GM21528 (cell line): ENCODE results near the gene ZNF33B.
A peak's percentile ranks its signal among the peaks of the same experiment; 100 is the strongest.
"Not testable (repeated sequence)": the region's sequence is repeated elsewhere in the genome, so short reads cannot be mapped to it uniquely, and the experiment has no call there.

ENCODE experiments used
- ATAC-seq: cut with Tn5 transposase; IDR thresholded peaks from one replicate; pipeline ENCODE4 v1.9.1; 2021; ENCODE audit warnings: mild to moderate bottlenecking, moderate library complexity; ENCODE audit not compliant: unreplicated experiment, low FRiP score

ZNF33B gene

DNA sequence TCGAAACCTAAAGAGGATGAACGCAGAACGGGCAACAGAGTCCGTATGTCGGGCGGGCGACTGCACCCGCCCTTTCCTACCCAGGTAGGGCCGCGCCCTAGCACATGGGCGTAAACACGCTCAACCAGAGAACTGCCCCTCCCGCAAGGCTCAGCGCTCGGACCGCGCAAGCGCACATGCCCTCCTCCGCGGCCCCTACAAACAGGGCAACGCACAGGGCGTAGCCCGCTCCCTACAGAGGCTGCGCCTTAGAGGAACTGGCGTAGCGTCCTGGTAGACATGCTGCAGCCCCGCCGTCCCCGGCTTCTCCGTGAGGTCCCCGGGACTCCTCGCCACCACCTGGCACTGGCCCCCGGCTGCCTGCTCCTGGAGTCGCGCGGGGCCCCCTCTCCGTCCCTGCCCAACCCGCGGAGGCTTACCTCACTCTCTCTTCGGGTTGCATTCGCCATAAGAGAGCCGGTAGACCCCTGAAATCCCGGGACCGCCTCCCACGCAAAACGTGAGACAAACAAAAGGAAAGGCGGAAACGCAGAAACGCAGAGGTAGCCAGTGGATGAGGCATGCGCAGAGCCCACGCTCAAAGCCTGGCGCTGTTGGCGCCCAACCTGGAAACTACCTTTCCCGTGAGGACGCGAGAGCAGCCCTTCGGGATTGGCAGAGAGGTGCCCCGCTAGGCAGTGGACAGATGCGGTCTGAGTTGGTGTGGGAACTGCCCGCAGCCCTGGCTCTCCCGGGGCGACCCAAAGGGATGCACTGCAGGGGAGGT, at the start of gene ZNF33B:
TSS of gene ZNF33B (minus strand) at position 516 of the 766 bp plus-strand sequence. CDS start 1,642 bp downstream, outside the sequence.
- ATAC-seq: peak; percentile 95

DNA sequence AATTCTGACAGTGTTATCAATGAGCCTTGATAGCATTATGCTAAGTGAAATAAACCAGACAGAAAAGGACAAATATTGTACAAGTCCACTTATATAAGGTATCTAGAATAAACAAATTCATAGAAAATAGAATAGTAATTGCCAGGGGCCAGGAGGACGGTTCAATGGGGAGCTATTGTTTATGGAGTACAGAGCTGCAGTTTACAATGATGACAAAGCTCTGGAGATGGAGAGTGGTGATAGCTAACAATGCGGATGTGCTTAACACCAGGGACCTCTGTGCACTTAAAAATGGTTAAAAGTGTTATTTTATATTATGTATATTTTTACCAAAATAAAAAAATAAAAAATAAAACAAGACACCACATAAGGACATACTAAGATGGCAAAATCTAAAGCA, 46.1 kb upstream of the ZNF33B start:
- ATAC-seq: no peak

DNA sequence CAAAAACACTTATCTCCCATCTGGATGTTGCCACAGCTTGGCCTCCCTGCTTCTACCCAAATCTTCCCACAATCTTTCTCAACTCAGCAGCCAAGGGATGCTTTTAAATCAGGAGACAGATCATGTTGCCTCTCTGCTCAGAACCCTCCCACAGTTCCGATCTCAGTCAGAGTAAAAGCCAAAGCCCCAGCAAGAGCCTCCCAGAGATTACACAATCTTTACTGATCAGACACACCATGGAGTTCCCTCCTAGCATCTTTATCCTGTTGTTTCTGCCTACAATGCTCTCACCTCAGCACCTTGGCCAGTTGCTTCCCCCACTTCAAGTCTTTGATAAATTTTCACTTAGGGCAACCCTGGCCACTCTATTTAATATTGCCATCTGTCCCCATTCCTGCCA, 41.9 kb upstream of the ZNF33B start:
- ATAC-seq: no peak

DNA sequence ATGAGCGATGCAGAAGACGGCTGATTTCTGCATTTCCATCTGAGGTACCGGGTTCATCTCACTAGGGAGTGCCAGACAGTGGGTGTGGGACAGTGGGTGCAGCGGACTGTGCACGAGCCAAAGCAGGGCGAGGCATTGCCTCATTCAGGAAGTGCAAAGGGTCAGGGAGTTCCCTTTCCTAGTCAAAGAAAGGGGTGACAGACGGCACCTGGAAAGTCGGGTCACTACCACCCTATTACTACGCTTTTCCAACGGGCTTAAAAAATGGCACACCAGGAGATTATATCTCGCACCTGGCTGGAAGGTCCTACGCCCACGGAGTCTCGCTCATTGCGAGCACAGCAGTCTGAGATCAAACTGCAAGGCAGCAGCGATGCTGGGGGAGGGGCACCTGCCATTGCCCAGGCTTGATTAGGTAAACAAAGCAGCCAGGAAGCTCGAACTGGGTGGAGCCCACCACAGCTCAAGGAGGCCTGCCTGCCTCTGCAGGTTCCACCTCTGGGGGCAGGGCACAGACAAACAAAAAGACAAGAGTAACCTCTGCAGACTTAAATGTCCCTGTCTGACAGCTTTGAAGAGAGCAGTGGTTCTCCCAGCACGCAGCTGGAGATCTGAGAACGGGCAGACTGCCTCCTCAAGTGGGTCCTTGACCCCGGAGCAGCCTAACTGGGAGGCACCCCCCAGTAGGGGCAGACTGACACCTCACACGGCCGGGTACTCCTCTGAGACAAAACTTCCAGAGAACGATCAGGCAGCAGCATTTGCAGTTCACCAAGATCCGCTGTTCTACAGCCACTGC, 27.0 kb upstream of the ZNF33B start:
- ATAC-seq: not testable (repeated sequence)

DNA sequence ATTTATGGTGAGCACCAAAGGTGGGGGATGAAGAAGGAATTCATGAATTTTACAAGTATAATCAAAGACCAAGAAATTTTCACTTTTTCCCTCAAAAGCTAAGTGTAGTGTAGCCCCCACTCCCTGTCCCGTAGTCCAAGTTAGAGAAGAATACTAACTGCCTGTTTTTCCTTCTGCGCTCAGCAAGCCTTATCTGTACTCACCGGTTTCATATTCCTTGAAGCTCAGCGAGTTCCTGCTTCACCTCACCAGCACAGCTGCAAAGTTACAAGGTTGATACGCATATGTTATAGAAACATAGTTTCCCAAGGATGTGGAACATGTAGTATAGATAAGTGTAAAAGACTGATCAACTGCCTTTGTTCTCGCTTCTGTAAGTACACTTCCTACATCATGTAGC, 16.0 kb upstream of the ZNF33B start:
- ATAC-seq: no peak

DNA sequence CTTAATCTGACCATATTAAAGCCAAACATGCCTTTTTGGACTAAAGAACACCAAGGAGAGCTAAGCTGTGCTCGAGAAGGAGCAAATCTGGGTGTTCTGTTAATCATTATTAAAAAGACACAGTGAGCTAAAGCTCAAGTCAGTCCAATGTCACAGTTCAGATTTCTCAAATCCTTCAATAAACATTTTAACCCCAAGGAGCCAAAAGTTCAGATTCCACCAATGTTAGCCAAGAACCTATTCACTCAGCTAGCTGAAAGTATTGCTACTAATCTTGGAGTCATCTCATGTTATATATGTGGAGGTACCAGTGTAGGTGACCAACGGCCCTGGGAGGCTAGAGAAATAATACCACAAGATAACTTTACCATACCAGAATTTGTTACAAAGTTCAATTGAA, 14.5 kb upstream of the ZNF33B start:
- no peak for ATAC-seq

DNA sequence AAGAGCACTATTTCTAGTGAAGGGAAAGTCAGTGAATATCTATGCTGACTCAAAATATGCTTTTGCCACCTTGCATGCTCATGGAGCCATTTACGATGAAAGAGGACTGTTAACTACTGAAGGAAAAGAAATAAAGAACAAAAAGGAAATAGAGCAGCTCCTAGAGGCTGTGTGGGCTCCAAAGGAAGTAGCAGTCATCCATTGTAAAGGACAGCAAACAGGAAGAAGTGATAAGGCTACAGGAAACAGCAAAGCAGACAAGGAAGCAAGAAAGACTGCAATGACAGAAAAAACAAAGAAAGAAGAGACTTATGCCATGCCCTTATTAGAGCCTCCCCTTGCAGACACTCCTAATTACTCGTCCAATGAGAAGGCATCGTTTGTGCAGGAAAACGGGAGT, 12.0 kb upstream of the ZNF33B start:
- no peak for ATAC-seq

DNA sequence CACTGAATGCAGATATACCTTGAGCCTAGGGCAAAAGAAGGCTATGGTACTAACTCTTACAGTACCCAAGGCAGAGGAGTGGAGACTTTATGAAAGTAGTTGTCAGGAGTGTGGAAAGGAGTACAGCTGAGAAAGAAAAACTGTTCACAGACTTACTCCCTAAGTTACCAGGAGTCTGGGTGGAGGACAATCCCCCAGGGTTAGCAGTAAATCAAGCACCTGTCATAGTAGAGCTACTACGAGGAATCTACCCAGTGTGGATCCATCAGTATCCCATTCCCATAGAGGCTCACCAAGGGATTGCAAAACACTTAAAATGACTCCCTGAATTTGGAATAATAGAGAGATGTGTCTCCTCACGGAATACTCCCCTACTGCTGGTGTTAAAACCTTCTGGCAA, 10.1 kb upstream of the ZNF33B start:
- ATAC-seq: no peak

DNA sequence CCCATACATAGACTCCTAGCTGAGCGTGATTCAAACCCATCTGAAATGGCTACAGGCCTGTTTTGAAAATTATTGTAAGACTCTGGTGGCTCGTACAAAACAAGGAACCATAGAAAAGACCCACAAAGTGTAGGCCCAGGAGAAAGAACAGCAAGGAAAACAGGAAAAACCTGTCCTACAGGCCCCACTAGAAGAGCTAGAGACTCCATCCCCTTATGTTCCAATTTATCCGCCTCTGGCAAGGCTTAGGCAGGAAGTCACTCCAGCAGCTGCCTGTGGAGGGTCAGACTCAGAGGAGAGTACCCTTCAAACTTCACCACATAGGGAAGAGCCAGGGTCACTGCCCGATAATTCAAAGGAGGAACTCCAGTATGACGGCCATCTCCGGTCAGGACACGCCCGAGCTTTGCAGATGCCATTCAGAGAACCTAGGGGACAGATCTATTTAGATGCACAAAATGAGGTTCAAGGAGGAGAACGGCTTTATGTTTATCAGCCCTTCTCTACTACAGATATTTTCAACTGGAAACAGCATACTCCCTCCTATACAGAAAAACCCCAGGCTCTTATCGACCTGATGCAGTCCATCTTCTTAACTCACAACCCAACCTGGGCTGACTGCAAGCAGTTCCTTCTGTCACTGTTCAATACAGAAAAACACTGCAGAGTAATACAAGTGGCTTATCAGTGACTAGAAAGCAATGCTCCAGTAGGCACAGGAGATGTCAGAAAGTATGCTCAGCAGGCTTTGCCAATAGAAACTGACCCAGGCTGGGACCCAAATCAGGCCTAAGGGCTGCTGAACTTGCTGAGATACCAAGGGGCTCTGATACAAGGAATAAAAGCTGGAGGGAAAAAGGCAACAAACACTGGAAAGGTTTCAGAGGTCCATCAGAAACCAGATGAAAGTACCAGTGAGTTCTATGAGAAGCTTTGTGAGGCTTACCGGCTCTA, 8.6 kb upstream of the ZNF33B start:
- no peak for ATAC-seq

DNA sequence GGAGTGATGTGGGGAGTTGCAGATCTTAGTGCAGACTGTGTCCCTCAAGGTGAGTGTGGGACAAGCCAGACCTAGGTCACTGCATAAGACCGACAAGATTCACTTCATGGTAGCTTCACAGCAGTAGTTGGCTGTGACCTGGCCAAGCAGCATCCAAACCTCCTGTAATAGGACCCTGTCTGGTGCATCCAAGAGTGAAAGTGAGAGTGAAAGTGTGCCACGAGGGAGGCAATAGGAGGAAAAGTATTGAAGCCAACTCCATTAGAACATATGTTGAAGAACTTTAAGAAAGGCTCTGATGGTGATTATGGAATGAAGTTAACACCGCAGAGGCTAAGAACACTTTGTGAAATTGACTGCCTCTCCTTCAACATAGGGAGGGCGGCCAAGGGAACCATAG, 7.8 kb upstream of the ZNF33B start:
- ATAC-seq: no peak

DNA sequence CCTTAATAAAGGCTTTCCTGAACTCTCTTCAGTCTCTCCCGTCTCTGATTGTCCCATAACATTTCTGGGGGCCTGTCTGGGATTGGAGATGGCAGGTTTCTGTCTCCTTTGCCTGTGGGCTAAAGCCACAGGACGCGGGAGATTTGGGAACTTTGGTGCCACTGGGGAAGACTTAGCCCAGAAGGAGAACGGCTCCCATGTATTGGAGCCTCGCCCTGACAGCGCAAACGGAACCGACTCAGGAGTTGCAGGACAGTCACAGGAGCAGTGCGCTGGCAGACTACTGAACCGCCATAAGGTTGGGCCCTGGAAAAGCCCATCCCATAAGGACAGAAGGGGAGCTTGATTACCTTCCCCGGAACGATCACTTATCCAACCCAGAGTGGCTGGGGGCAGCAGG, 7.1 kb upstream of the ZNF33B start:
- no peak for ATAC-seq

DNA sequence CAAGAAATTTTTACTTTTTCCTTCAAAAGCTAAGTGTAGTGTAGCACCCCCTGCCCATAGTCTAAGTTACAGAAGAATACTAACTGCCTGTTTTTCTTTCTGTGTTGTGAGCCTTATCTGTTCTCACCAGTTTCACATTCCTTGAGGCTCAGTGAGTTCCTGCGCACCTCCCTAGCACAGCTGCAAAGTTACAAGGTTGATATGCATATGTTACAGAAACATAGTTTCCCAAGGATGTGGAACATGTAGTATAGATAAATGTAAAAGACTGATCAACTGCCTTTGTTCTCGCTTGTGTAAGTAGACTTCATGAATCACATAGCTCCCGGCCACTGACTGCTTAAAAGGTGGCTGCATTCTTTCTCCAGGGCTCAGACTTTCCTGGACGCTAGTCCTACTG, 6.7 kb upstream of the ZNF33B start:
- no peak for ATAC-seq

DNA sequence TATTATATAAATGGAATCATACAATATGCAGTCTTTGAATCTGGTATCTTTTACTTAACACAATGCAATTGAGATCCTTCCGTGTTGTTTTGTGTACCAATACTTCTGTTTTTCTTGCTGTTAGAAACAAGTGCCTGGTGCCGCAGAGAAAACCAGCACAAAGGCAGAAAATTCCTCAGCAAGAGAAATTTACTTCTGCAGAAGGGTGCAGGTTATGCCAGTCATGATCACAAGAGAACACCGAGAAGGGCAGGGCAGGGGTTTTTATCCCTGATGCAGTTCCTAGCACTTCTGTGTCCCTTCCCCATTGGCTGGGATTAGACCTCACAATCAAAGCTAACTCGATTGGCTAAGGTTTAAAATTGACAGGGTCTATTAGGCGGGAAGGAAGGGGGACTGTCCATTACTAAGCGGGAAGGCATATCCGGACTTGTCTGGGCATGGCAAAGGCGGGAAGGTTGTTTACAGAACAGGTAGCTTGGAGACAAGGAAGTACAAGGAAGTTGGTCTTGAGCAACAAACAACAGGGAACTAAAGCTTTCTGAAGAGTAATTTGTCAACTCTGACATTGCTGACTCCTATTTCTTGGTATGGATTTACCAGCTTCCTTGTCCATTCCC, 2.4 kb upstream of the ZNF33B start:
- no peak for ATAC-seq

DNA sequence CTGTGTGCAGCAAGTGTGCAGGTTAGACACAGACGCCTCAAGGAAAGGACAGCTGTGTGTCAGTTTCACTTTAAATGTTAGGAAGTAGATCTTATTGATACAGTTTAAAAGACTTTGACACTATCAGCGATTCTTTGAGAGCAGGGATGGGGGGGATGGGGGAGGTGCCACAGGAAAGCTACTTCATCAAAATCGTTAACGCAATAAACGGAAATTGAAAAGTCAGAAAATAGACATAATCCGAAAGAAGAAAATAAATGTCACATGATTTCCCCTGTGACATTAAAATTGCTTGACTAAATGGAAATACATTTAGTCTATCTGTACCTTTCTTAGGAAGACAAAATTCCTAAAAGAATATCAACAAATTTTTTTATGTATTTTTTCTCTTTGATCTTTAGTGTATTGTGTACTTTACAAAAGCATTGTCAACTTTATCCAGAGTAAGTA, 476 bp upstream of the ZNF33B start:
- ATAC-seq: no peak

DNA sequence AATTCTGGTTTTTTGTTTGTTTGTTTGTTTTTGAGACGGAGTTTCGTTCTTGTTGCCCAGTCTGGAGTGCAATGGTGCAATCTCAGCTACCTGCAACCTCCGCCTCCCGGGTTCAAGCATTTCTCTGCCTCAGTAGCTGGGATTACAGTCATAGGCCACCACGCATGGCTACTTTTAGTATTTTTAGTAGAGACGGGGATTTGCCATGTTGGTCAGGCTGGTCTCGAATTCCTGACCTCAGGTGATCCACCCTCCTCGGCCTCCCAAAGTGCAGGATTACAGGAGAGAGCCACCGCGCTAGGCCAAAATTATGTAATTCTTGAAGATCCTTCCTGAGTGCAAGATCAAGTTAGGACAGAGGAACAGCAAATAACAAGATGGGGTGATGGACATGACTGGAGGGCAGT, 719 bp downstream of the ZNF33B start:
- no peak for ATAC-seq

DNA sequence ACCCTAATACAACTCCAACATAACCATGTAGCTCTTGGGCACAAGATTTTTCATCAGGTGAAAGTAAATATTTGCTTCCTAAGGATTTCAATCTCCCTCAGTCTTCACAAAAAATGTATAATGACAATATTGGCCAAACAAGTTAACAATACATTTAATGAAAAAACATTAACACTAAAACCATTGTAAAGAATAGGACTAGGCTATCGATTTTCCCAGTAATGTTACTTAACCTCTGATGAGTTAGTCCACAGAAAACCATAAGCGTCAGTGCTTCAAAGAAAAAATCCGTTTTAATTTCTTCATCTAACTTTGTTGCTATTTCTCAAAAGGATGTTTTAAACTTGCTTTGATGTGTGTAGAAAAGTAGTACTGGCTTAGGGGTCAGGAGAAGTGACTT, 1.2 kb downstream of the ZNF33B start:
- no peak for ATAC-seq

DNA sequence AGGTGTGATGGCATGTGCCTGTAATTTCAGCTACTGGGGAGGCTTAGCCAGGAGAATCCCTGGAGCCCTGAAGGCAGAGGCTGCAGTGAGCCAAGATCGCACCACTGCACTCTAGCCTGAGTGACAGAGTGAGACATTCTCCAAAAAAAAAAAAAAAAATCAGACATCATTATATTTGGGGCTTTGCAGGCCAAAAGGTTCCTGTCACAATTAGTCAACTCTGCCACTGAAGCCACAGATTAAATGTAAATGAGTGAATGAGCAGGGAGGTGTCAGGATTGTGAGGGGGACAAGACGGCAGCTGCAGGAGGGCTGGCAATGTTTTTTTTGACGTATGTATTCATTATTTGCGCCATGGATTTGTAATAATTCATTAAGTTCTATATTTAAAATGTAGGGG, 3.3 kb downstream of the ZNF33B start:
- ATAC-seq: no peak

DNA sequence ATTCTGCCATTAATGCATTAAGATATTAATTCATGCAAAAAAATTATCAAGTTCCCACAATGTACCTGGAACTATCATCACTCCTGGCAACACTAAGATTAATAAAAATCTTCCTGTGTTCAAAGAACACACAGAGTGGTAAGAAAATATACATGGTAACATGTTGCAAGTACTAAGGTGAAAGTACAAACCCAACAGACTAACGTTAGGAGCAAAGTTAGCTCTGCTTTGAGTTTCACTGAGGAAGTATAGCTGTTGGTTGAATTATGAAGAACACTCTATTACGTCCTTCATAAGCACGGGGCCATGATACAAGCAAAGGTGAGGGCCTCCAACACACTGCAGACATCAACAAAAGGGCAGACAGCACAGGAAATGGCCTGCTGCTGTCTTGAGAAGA, 5.8 kb downstream of the ZNF33B start:
- no peak for ATAC-seq

DNA sequence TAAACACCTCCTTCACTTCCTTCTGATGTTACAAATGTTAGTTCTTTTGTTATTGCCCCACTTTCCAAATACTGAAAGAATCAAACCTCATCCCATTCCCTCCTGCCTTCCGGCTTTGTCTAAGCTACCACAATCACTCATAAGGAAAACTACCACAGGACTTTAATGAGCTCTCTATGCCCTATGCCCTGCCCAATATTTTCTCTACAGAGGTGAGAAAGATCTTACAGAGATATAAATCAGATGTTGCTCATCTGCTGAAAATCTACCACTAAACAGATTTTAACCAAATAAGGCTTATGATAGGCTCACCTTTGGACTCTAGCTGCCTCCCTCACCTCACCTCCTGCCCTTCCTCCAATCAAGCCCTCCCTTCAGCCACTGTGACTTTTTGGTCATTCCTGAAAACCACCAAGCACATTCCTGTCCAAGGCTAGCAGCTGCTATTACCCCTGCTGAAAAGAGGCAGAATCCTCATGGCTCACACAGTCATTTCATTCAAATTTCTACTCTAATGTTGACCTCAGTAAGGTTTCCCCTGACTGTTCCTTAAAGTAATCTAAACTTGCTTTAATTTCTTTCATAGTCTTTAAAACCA, 7.7 kb downstream of the ZNF33B start:
- ATAC-seq: no peak

DNA sequence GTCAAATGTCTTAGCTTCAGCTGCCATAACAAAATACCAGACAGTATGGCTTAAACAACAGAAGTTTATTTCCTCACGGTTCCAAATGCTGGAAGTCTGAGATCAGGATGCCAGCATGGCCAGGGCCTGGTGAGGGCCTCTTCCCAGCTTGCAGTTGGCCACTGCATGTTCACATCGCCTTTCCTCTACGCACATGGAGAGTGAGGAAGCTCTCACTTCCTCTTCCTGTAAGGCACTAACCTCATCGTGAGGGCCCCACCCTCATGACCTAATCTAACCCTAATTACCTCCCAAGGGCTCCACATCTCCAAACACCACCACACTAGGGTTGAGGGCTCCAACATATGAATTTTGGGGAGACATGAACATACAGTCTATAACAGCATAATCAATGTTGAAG, 14.4 kb downstream of the ZNF33B start:
- ATAC-seq: no peak
